GM12891 (cell line): Measurements from ENCODE around the gene MRPL10.

ENCODE experiments used
- POLR2A ChIP-seq: IDR thresholded peaks from 2 replicates; pipeline ENCODE4 v1.6.1; 2011; ENCODE audit warnings: low read depth, low read length, control low read depth
- POLR2AphosphoS5 ChIP-seq: IDR thresholded peaks from 2 replicates; pipeline ENCODE4 v1.6.1; 2011; ENCODE audit warnings: low read depth, low read length, control low read depth
- TAF1 ChIP-seq: IDR thresholded peaks from 2 replicates; pipeline ENCODE4 v1.6.1; 2011; ENCODE audit warnings: low read depth, low read length, control low read depth

GRCh38 chr17:47847341-47848197 lies 16.2 kb upstream of the MRPL10 start:
- no peak for TF ChIP-seq POLR2AphosphoS5
- no peak for TF ChIP-seq POLR2A
- TF ChIP-seq TAF1: no peak
